Fibroblast of pulmonary artery (primary cell): ENCODE measurements around the gene RNF215.

Experiments used
- DNase-seq: peaks from one replicate; pipeline ENCODE4 v3.0.0-alpha.2; 2010; ENCODE audit warnings: low read depth
- H3K4me3 ChIP-seq: replicated peaks from 2 replicates; pipeline ENCODE4 v1.5.1; 2011; ENCODE audit warnings: low read depth, mild to moderate bottlenecking, control low read depth, low read length, moderate library complexity
- CTCF ChIP-seq: IDR thresholded peaks from 2 replicates; pipeline ENCODE4 v1.5.1; 2011; ENCODE audit warnings: mild to moderate bottlenecking, control low read depth, low read length, inconsistent platforms; ENCODE audit errors: missing control alignments

Gene RNF215

GRCh38 chr22:30386960-30387827 lies at the start of gene RNF215:
TSS of gene RNF215 (minus strand) at chr22:30387411. CDS start at chr22:30387313, 98 bp downstream.
- TF ChIP-seq CTCF = peak; percentile 53
- H3K4me3 ChIP-seq = peak within 1 kb of the TSS; percentile 57
- peak; percentile 77 for DNase-seq

- DNase-seq = no peak
- TF ChIP-seq CTCF = no peak
- no peak overlapping the region for H3K4me3 ChIP-seq
These were observed 49.0 kb upstream of the RNF215 start for GRCh38 chr22:30436196-30436595.

GRCh38 chr22:30435674-30436126 lies 48.5 kb upstream of the RNF215 start:
- no peak for TF ChIP-seq CTCF
- DNase-seq = no peak
- no peak overlapping the region for H3K4me3 ChIP-seq

DNA sequence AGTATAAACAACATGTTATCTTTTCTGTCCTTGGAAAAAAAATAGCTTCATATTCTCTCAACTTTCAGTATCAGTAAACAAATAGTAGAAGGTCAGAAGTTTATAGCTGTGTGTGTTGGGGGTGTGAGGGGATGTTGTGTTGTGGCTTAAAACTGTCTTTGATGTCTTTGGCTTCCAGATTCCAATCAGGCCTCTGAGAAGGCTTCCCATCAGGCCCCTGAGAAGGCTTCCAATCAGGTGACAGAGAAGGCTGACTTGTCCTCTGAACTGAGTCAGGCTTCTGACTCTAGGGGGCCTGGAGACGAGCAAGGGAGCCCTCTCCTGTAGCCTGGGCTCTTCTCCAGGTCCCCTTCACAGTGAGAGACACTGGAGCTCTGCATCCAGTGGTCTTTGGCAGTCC lies 47.6 kb upstream of the RNF215 start:
- no peak overlapping the region for H3K4me3 ChIP-seq
- TF ChIP-seq CTCF = no peak
- no peak for DNase-seq

- no peak overlapping the region for H3K4me3 ChIP-seq
- TF ChIP-seq CTCF = no peak
- DNase-seq = no peak
These were observed 46.6 kb upstream of the RNF215 start for GRCh38 chr22:30433773-30434172.

DNA sequence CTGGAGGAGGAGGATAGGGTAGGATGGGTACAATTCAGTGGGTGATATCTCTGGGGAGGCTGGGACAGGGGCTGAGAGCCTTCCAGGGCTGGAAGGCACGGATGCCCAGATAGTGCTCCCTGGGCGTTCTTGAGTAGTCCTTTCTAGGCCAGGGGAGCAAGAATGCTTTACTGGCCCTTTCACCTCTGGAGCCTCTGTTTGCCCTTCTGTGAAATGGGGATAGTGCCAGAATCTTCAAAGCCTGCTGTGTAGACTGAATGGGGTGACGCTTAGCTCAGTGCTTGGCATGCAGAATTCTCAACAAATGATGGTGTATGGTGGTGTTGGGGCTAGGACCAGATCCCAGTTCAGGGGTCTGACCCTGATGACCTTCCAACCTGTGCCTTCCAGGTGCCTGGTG lies 46.0 kb upstream of the RNF215 start:
- no peak for TF ChIP-seq CTCF
- no peak for DNase-seq
- no peak overlapping the region for H3K4me3 ChIP-seq

GRCh38 chr22:30432520-30432919 lies 45.3 kb upstream of the RNF215 start:
- TF ChIP-seq CTCF = no peak
- DNase-seq = no peak
- no peak overlapping the region for H3K4me3 ChIP-seq
